Psoas muscle (tissue), 8 donors: Measurements from ENCODE around the gene SFSWAP. TPM values are rescaled to one million over a fixed set of nuclear protein-coding genes. Genes with fewer than 3 reads are reported as not detected.

Source experiments
- ATAC-seq, 4 donors: fragments of 200-7000 bp; cut with Tn5 transposase; one replicate each; pipeline ENCODE4 v1.9.1; 2020; ENCODE audit warnings: moderate library complexity in 3 of 4, mild to moderate bottlenecking in 2 of 4
- DNase-seq, 2 donors: peaks; one replicate each; pipeline ENCODE4 v3.0.0-alpha.2; 2020
- H3K27ac ChIP-seq: fragments of 200-600 bp; one replicate; pipeline ENCODE4 v1.8.0; 2022
- H3K27me3 ChIP-seq, 3 donors: fragments of 200-600 bp in 1 of 3; one replicate each; pipeline versions ENCODE4 v1.6.1 to v1.8.0; 2013 to 2022; ENCODE audit warnings: low read length in 2 of 3, mild to moderate bottlenecking in 2 of 3, moderate library complexity in 1 of 3; ENCODE audit not compliant: insufficient read depth in 3 of 3
- H3K36me3 ChIP-seq, 2 donors: fragments of 200-600 bp in 1 of 2; one replicate each; pipeline versions ENCODE4 v1.6.1 to v1.8.0; 2013 to 2022; ENCODE audit warnings: low read depth in 1 of 2, mild to moderate bottlenecking in 1 of 2, moderate library complexity in 1 of 2; ENCODE audit not compliant: insufficient read depth in 1 of 2
- H3K4me1 ChIP-seq: fragments of 200-600 bp; one replicate; pipeline ENCODE4 v1.8.0; 2022
- H3K4me3 ChIP-seq: fragments of 200-600 bp; one replicate; pipeline ENCODE4 v1.8.0; 2022; ENCODE audit warnings: mild to moderate bottlenecking
- H3K9me3 ChIP-seq: fragments of 200-600 bp; one replicate; pipeline ENCODE4 v1.8.0; 2022
- WGBS, 3 donors: extraction: QIAGEN DNeasy Blood & Tissue Kit; methylation state at CpG; one replicate each; pipeline versions ENCODE4 v1.1.6 to v1.1.7; 2013; 5-methylcytosine and 5-hydroxymethylcytosine counted together
- intact Hi-C, 2 donors: fragments of 100-400 bp; cut with DNase I; formaldehyde crosslinking; loops; one replicate each; pipeline versions ENCODE4 v1.11.0 to v1.14.2; 2022
- polyA plus RNA-seq, 3 donors: library from polyadenylated mRNA; stranded (reverse); fragments of 200-250 nt; gene quantifications; one replicate each; pipeline ENCODE4 v1.2.3, GENCODE V29; 2013
- total RNA-seq, 4 donors: library from RNA; stranded (reverse); fragmentation: NEBNext Ultra II Directional in 2 of 4; extraction: Animal tissue kit (Norgen Biotek cat#: 25700) in 2 of 4; gene quantifications; one replicate each; pipeline versions ENCODE4 v1.2.1 to v1.2.4, GENCODE V29; 2021 to 2023
- TF ChIP-seq, protein P1 (sequence below): fragments of 200-600 bp; IDR thresholded peaks from one replicate; pipeline ENCODE4 v1.8.0; 2022; ENCODE audit warnings: antibody characterized with exemption
- donor health status: healthy with polysubstance abuse.
- donor health status: DM: no; HTN: no; CAD: no; lungs with moderate emphysema.
- donor health status: Bipolar disorder and iron deficiency.
- donor health status: healthy.
- donor health status: DM: yes; HTN: yes; CAD: no.
- donor health status: DM: no; HTN: no; CAD: no.
- donor health status: DM: no; HTN: no; CAD: no.
- donor health status: DM: yes; HTN: yes; CAD: no.

SFSWAP gene
- total and polyA plus RNA-seq, 7 donors, result 19.4 to 34.3 (median 23.5) TPM

DNA sequence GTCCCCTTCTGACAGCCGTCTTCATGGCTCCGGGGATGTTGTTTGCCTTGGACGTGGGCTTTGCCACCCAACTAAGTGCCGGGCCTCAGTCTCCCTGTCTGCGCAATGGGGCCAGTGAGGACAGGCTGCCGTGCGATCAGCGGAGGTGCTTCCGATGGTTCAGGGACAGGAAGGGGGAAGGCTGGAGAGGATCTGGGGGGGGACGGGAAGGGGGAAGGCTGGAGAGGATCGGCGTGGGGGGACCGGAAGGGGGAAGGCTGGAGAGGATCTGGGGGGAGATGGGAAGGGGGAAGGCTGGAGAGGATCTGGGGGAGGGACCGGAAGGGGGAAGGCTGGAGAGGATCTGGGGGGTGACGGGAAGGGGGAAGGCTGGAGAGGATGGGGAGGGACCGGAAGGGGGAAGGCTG is 120.7 kb downstream of the SFSWAP start:
- Histone ChIP-seq H3K9me3 (no peaks in the 10 kb centered on the region), H3K36me3 (no peaks in the 10 kb centered on the region), H3K27me3 (peaks cover 0 to 79% (median 15%) of the 10 kb centered on the region in 3 donors), H3K27ac (no peak overlapping the region), H3K4me1 (peaks cover 5% of the 10 kb centered on the region), H3K4me3 (peak overlapping the region; percentile 64)
- WGBS, 3 donors, result 21 to 32% (median 32%) methylated on average over 15 to 16 of the region's 16 CpGs
- intact Hi-C loops, result loop anchor here (2.0 to 10.0 kb wide), 3 partner anchors 224 to 727 kb away; no protein-coding TSS in a partner anchor
- TF ChIP-seq, protein P1, sequence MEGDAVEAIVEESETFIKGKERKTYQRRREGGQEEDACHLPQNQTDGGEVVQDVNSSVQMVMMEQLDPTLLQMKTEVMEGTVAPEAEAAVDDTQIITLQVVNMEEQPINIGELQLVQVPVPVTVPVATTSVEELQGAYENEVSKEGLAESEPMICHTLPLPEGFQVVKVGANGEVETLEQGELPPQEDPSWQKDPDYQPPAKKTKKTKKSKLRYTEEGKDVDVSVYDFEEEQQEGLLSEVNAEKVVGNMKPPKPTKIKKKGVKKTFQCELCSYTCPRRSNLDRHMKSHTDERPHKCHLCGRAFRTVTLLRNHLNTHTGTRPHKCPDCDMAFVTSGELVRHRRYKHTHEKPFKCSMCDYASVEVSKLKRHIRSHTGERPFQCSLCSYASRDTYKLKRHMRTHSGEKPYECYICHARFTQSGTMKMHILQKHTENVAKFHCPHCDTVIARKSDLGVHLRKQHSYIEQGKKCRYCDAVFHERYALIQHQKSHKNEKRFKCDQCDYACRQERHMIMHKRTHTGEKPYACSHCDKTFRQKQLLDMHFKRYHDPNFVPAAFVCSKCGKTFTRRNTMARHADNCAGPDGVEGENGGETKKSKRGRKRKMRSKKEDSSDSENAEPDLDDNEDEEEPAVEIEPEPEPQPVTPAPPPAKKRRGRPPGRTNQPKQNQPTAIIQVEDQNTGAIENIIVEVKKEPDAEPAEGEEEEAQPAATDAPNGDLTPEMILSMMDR, result no peak
- ATAC-seq (no peak), DNase-seq (peak; percentile 58 to 67)

DNA sequence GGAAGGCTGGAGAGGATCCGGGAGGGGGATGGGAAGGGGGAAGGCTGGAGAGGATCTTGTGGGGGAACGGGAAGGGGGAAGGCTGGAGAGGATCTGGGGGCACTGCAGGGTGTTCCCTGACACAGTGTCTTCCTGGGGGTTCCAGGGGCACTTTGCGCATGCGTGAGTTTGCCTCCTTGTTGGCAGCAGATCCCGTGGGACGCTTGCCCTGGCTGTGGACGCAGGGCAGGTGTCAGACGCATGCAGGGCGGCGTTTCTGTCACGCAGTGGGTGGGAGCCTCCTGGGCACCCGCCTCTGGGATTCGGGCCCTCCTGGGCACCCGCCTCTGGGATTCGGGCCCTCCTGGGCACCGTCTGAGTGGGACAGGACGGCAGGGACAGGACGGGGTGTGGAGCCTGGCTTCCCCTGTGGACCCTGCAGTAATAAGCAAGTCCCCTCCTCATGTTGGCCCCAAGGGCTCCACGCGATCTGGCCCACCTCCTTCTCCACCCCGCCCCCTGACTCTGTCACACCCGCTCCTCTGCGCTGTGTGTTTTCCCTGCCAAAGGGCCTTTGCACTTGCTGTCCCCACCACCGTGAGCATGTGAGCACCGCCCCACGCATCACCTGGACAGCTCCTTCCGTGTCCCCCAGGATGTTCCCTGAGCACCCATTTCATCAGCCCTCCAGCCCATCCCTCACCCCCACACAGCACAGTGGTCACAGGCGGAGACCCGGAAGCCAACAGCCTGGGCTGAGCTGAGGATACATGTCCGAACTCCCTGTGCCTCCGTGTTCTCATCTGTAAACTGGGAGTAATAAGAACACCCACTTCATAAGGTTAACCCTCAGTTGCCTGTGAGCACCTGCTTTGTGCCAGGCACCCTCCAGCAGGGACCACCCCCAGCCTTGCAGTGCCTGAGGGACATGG is 121.7 kb downstream of the SFSWAP start:
- Histone ChIP-seq H3K27ac (no peak overlapping the region), H3K9me3 (no peaks in the 10 kb centered on the region), H3K27me3 (peaks cover 0 to 72% (median 15%) of the 10 kb centered on the region in 3 donors), H3K36me3 (no peaks in the 10 kb centered on the region), H3K4me3 (peak overlapping the region; percentile 28), H3K4me1 (peaks cover 2% of the 10 kb centered on the region)
- WGBS, 3 donors, result 27 to 35% (median 28%) methylated on average over 29 to 31 of the region's 31 CpGs
- TF ChIP-seq, protein P1, result no peak
- intact Hi-C loops, result loop anchor here (5.0 to 10.0 kb wide), 2 partner anchors 225 to 728 kb away; no protein-coding TSS in a partner anchor
- DNase-seq (peak; percentile 74 to 85), ATAC-seq (peak in 3 of 4 donors; percentile 16 to 35 (median 16))

DNA sequence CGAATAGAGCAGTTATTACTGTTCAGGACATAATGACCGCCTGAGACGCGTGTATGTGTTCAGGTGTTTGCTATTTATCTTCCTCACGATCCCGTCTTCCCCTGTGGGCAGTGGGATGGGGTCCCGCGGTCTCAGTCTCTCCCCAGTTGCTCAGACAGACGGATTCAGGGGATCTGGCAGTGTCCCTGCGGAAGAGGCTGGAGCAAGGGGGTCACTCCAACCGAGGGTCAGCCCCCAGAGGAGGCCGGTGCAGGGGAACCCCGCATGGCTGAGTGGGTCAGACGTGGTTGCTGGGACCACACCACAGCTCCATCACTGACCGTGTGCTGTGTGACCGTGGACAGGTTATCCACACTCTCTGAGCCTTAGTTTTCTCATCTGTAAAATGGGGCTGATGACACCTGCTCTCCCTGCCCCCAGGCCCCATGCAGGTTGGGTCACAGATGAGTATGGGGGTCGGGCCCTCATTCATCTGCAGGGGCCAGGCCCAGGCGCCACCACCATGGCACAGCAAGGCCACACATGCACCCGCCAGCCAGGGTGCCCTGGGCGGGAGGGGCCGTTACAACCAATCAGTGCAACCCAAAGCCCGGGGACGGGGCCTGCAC is 122.5 kb downstream of the SFSWAP start:
- no peaks in the 10 kb centered on the region for H3K4me1 ChIP-seq
- TF ChIP-seq, protein P1, result no peak
- H3K4me3 ChIP-seq, result no peak overlapping the region
- H3K27me3 ChIP-seq, result peaks cover 0 to 66% (median 15%) of the 10 kb centered on the region in 3 donors
- WGBS, 3 donors, result 72 to 74% (median 73%) methylated on average over 23 of the region's 23 CpGs
- no peaks in the 10 kb centered on the region for H3K9me3 ChIP-seq
- H3K27ac ChIP-seq, result no peak overlapping the region
- ATAC-seq (no peak), DNase-seq (no peak)
- intact Hi-C loops, result loop anchor here (5.0 to 10.0 kb wide), 2 partner anchors 226 to 729 kb away; no protein-coding TSS in a partner anchor
- H3K36me3 ChIP-seq, result no peaks in the 10 kb centered on the region

DNA sequence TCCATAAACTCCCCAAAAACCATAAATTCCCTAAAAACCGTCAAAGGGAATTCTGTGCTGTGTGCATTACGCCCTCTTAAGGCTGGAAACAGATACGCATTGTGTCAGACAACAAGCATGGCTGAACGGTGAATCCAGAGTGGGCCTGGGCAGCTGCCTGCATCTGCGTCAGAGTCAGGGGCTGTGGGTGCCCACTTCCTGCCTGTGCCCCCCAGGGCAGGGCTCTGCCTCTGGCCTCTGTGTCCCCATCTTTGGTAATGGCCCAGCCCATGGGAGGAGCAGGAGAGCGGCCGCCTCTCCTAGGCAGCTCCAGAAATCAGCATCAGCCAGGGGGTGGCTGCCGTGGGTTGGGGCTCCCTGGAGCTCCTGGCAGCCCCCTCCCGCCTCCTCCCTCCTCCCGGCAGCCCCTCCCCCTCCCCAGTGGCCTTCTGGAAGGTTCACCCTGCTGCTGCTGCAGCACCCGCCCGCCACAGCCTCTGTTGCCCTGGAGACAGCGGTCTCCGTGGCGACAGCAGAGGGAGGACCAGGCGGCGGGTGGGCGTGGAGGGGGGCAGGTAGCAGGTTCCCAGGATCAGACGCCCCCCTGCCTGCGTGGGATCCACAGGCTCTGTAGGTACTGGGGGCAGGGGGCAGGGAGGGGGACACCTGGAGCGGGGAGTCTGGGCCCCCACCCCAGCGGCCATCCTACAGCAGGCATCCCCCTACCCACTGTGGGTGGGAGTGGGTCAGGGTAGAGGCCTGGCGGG is 123.2 kb downstream of the SFSWAP start:
- TF ChIP-seq, protein P1, result no peak
- no peaks in the 10 kb centered on the region for H3K4me1 ChIP-seq
- peaks cover 0 to 60% (median 9%) of the 10 kb centered on the region in 3 donors for H3K27me3 ChIP-seq

More for the DNA sequence above, 123.2 kb downstream of the SFSWAP start:
- DNase-seq, result no peak
- 40 to 41% (median 41%) methylated on average over 21 to 23 of the region's 23 CpGs for WGBS, 3 donors
- H3K4me3 ChIP-seq, result no peak overlapping the region
- H3K36me3 ChIP-seq, result no peaks in the 10 kb centered on the region
- H3K9me3 ChIP-seq, result no peaks in the 10 kb centered on the region
- intact Hi-C loops, result loop anchor here (5.0 to 10.0 kb wide), 2 partner anchors 227 to 729 kb away; no protein-coding TSS in a partner anchor
- ATAC-seq, result no peak
- H3K27ac ChIP-seq, result no peak overlapping the region
